Right ventricle myocardium superior (tissue), 1 donor: ENCODE measurements around the gene CLDN14. TPM values are rescaled to one million over a fixed set of nuclear protein-coding genes. Genes with fewer than 3 reads are reported as not detected.

Experiments used
- ATAC-seq: fragments of 200-7000 bp; cut with Tn5 transposase; one replicate; pipeline ENCODE4 v1.9.1; 2020; ENCODE audit warnings: mild to moderate bottlenecking; ENCODE audit not compliant: poor library complexity
- DNase-seq: peaks from one replicate; pipeline ENCODE4 v3.0.0-alpha.2; 2020
- intact Hi-C: fragments of 100-400 bp; cut with DNase I; formaldehyde crosslinking; loops from one replicate; pipeline ENCODE4 v1.11.2; 2022
- total RNA-seq: library from RNA; stranded (reverse); fragmentation: NEBNext Ultra II Directional; extraction: Animal tissue kit (Norgen Biotek cat#: 25700); gene quantifications from one replicate; pipeline ENCODE4 v1.2.1, GENCODE V29; 2021
- donor health status: DM: no; HTN: yes; CAD: no; lungs with severe emphysema.

Gene CLDN14
- total RNA-seq, 1 donor from 2014 or later = not detected

DNA sequence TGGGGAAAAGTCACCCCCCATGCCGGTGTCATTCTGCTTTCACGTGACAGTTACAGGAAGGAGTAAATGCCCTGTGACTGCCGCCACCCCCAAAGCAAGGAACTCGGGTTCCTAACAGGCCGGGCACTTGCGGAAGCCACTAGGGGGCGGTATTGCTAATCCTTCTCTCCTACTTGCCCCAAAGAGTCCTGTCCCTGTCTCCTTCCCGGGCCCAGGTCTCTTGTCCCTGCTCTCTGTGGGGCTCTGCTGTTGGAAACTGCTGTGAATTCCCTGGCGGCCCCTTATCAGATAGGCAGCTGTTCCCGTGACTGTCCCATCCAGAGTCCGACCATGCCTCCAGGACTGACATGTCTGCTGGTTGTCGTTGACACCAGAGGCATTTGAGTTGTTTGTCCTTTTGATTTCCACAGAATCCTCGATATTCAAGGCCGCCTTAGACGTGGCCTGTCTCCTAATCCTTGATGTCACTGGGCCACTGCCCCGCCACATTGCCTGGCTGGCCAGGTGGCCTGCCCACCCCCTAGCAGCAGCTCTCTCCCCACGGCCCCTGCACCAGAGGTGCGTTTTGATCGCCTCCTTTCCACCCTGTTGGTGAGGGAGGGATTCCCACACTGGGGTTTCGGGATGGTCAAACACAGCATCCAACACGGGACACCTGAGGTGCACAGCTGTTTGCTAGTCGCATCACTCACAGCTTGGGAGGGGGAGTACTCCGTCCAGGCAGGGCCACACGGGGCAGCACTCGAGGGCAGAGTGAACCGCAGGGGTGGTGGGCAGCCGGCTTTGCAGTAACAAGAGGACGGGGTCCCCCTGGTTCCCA is 57.4 kb downstream of the CLDN14 start:
- intact Hi-C loops = no loop called here
- peak; percentile 38 for ATAC-seq

DNA sequence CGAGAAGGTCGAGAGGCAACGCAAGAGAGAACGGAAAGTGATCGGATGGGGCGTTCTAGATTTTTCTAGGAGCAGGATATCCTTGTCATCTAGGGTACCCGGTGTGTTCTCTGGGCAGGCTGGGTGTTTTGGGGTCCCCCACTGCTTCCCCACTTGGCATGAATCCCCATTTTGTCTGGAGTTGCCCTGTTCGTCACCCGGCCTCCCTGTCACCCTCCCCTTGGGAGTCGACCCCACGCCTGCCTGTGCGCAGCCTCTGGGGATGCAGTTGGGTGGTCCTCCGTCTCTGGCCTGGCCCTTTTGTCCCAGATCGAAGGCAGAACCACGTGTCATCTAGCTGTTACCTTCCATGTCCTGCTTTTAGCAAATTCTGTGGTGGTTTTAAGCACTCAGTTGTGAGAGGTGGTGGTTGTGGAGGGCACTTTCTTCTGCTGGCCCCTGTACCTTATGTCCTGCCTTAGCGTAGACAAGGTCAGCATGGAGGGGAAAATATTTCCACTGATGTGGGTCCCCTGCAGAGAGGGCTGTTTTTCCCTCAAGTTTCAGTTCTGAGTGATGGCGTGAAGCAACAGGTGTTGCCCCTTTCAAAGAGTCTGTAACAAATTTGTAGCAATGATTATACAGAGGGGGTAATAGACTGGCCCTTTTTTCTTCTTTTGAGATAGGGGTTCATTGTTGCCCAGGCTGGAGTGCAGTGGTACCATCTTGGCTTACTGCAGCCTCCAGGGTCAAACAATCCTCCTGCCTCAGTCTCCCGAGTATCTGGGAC is 59.2 kb downstream of the CLDN14 start:
- DNase-seq (no peak), ATAC-seq (no peak)
- intact Hi-C loops = no loop called here

More for the DNA sequence above, 57.4 kb downstream of the CLDN14 start:
- peak; percentile 49 for DNase-seq

DNA sequence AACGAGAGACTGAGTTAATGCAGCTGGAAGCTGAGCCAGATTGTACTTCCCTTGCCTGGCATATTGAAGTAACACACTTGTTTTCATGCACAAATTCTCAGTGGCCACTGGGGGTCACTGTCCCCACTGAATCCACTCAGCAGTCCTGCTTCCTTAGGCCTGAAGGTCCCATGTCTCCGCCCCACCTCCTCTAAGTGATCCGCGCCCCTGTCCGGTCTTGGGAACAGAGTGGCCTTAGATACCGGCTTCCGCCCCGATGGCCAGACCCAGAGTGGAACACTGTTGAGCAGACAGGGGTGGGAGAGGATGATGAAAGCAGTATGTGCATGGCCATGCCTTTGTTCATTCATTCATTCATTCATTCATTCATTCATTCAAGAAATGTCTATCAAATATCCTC is 59.9 kb downstream of the CLDN14 start:
- intact Hi-C loops = no loop called here
- DNase-seq (peak; percentile 79), ATAC-seq (peak; percentile 93)

DNA sequence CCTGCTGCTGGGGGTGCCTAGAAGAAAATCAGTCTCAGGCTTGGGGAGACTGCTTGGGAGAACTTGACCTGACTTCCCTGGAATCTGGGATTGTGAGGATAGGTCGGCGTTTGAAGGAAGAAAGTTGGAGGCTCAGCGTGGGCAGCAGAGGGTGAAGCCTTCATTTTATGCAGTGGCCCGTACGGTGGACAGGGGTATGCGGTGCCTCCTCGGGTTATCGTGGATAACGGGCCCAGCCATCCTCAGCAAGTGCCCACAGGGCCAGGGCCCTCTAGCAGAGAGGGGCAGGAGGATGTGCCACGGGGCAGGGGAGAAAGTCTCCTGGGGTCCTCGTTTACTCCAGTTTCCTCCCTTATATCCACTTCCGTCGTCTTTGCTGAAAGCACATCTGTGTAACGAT is 60.7 kb downstream of the CLDN14 start:
- ATAC-seq (no peak), DNase-seq (no peak)
- intact Hi-C loops = no loop called here

DNA sequence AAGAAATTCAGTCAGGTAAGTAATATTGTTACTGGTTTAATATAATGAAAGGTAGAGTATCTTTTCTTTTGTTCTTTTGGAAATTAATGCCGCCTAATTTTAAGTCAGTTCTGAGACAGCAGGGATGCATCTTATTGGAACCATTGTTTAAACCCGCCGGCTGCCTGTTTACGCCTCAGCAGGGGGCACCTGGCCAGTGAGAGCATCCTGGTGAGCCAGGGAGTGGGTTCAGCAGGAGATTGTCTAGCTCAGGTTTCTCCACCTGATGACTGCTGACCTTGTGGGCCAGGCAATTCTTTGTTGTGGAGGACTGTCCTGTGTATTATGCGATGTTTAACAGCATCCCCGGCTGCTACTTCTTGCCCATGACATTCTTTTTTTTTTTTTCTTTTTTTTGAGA is 64.5 kb downstream of the CLDN14 start:
- ATAC-seq = no peak
- intact Hi-C loops = no loop called here
- no peak for DNase-seq

DNA sequence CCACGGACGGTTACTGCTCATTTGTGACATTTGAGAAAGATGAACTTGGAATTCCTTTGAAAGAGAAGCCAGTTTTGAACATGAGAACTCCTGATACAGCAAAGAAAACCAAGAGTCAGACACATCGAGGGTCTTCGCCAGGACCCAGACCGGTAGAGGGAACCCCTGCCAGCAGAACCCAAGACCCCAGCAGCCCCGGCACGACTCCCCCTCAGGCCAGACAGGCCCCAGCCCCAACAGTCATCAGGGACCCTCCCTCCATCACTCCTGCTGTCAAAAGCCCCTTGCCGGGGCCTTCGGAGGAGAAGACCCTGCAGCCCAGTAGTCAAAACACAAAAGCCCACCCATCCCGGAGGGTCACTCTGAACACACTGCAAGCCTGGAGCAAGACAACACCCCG is 67.0 kb downstream of the CLDN14 start:
- ATAC-seq = no peak
- DNase-seq = no peak
- intact Hi-C loops = no loop called here

DNA sequence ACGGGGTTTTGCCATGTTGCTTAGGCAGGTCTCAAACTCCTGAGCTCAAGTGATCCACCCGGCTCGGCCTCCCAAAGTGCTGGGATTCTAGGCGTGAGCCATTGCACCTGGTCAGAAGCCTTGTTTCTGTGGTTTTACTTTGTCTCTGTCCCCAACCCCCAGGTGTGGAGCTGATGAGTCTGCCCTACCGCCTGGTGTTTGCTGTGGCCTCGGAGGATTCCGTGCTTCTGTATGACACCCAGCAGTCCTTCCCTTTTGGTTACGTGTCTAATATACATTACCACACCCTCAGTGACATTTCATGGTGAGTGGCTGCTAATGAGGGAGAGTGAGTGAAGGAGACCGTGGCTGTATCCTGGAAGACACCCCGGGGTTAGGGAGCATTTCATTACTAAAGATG is 68.6 kb downstream of the CLDN14 start:
- no peak for DNase-seq
- ATAC-seq = no peak
- intact Hi-C loops = no loop called here

Other genes starting within 250 kb of the CLDN14 start
- gene MORC3, start 159.9 kb downstream of the CLDN14 start, total RNA-seq = 18.9 TPM
- gene CHAF1B, start 94.7 kb downstream of the CLDN14 start, total RNA-seq = 0.54 TPM
- not detected for gene SIM2, start 219.0 kb upstream of the CLDN14 start, total RNA-seq